IMR-90 (cell line): Measurements from ENCODE around the gene CCDC171.

Experiments
- CEBPB ChIP-seq: IDR thresholded peaks from 2 replicates; pipeline ENCODE4 v1.6.1; 2012; ENCODE audit warnings: low read depth, low read length, improper control_type of control experiment
- FOS ChIP-seq: fragments of 150-350 bp; IDR thresholded peaks from 2 replicates; pipeline ENCODE4 v1.6.1; 2016; ENCODE audit warnings: low read depth, low read length
- MAFK ChIP-seq: IDR thresholded peaks from 2 replicates; pipeline ENCODE4 v1.6.1; 2012; ENCODE audit warnings: low read depth, low read length, improper control_type of control experiment
- MAZ ChIP-seq: IDR thresholded peaks from 2 replicates; pipeline ENCODE4 v1.6.1; 2012; ENCODE audit warnings: low read depth, mild to moderate bottlenecking, low read length, improper control_type of control experiment, moderate library complexity, borderline replicate concordance
- POLR2A ChIP-seq: IDR thresholded peaks from 2 replicates; pipeline ENCODE4 v1.6.1; 2012; ENCODE audit warnings: mild to moderate bottlenecking, low read depth, low read length
- RAD21 ChIP-seq: IDR thresholded peaks from 2 replicates; pipeline ENCODE4 v1.6.1; 2012; ENCODE audit warnings: low read length, improper control_type of control experiment
- RCOR1 ChIP-seq: IDR thresholded peaks from 2 replicates; pipeline ENCODE4 v1.6.1; 2012; ENCODE audit warnings: mild to moderate bottlenecking, low read length, improper control_type of control experiment; ENCODE audit not compliant: insufficient replicate concordance
- RFX5 ChIP-seq: IDR thresholded peaks from 2 replicates; pipeline ENCODE4 v1.8.0; 2012; ENCODE audit warnings: low read depth, mild to moderate bottlenecking, low read length, moderate library complexity
- SMC3 ChIP-seq: fragments of 150-350 bp; IDR thresholded peaks from 2 replicates; pipeline ENCODE4 v1.6.1; 2016; ENCODE audit warnings: low read depth, mild to moderate bottlenecking, antibody characterized with exemption, low read length, moderate library complexity
- TF ChIP-seq, protein P1 (sequence below): conservative IDR thresholded peaks from 2 replicates; pipeline ENCODE4 v1.5.1; 2012; ENCODE audit warnings: mild to moderate bottlenecking, low read depth, low read length, improper control_type of control experiment
- TF ChIP-seq, protein P2 (sequence below): fragments of 150-350 bp; IDR thresholded peaks from 2 replicates; pipeline ENCODE4 v1.6.1; 2017; ENCODE audit warnings: mild to moderate bottlenecking, antibody characterized with exemption, low read length, low read depth
- TF ChIP-seq, protein P3 (sequence below): fragments of 150-350 bp; IDR thresholded peaks from 2 replicates; pipeline ENCODE4 v1.6.1; 2016; ENCODE audit warnings: low read depth, mild to moderate bottlenecking, low read length, moderate library complexity, borderline replicate concordance

DNA sequence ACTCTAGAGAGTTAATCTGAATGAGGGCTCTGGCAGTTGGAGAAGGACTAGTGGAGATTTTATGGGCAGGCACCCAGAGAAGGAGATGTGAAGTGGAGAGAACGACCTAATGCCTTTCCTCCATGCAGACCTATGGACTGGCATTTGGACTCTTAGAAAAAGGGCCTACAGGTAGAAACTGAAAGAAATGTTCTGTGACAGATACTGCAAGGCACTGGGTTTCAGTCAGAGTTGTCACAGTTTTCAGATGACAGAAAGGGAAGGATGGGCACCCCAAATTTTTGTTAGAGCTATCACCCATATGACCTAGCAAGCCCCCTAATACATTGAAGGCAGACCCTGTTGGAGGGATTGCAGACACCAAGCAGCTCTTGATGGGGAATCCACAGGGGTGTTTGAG, 406.8 kb downstream of the CCDC171 start:
- no peak for TF ChIP-seq MAZ
- TF ChIP-seq, protein P1, sequence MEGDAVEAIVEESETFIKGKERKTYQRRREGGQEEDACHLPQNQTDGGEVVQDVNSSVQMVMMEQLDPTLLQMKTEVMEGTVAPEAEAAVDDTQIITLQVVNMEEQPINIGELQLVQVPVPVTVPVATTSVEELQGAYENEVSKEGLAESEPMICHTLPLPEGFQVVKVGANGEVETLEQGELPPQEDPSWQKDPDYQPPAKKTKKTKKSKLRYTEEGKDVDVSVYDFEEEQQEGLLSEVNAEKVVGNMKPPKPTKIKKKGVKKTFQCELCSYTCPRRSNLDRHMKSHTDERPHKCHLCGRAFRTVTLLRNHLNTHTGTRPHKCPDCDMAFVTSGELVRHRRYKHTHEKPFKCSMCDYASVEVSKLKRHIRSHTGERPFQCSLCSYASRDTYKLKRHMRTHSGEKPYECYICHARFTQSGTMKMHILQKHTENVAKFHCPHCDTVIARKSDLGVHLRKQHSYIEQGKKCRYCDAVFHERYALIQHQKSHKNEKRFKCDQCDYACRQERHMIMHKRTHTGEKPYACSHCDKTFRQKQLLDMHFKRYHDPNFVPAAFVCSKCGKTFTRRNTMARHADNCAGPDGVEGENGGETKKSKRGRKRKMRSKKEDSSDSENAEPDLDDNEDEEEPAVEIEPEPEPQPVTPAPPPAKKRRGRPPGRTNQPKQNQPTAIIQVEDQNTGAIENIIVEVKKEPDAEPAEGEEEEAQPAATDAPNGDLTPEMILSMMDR, result no peak
- no peak for TF ChIP-seq POLR2A
- TF ChIP-seq, protein P2, sequence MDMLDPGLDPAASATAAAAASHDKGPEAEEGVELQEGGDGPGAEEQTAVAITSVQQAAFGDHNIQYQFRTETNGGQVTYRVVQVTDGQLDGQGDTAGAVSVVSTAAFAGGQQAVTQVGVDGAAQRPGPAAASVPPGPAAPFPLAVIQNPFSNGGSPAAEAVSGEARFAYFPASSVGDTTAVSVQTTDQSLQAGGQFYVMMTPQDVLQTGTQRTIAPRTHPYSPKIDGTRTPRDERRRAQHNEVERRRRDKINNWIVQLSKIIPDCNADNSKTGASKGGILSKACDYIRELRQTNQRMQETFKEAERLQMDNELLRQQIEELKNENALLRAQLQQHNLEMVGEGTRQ, result no peak
- no peak for TF ChIP-seq MAFK
- TF ChIP-seq RCOR1, result no peak
- TF ChIP-seq FOS, result no peak
- TF ChIP-seq RFX5, result no peak
- TF ChIP-seq RAD21, result no peak
- no peak for TF ChIP-seq SMC3
- TF ChIP-seq CEBPB, result no peak
- TF ChIP-seq, protein P3, sequence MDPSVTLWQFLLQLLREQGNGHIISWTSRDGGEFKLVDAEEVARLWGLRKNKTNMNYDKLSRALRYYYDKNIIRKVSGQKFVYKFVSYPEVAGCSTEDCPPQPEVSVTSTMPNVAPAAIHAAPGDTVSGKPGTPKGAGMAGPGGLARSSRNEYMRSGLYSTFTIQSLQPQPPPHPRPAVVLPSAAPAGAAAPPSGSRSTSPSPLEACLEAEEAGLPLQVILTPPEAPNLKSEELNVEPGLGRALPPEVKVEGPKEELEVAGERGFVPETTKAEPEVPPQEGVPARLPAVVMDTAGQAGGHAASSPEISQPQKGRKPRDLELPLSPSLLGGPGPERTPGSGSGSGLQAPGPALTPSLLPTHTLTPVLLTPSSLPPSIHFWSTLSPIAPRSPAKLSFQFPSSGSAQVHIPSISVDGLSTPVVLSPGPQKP, result no peak
